ENCODE data around the gene KXD1.

GRCh38 chr19:18587561-18587960 is 29.9 kb downstream of the KXD1 start:
- no peak for TF ChIP-seq CTCF (IDR thresholded peaks at IDR 0.05)
- TF ChIP-seq POLR2A (IDR thresholded peaks at IDR 0.05), result no peak
